ENCODE data around the gene OSGEP.

The OSGEP gene

DNA sequence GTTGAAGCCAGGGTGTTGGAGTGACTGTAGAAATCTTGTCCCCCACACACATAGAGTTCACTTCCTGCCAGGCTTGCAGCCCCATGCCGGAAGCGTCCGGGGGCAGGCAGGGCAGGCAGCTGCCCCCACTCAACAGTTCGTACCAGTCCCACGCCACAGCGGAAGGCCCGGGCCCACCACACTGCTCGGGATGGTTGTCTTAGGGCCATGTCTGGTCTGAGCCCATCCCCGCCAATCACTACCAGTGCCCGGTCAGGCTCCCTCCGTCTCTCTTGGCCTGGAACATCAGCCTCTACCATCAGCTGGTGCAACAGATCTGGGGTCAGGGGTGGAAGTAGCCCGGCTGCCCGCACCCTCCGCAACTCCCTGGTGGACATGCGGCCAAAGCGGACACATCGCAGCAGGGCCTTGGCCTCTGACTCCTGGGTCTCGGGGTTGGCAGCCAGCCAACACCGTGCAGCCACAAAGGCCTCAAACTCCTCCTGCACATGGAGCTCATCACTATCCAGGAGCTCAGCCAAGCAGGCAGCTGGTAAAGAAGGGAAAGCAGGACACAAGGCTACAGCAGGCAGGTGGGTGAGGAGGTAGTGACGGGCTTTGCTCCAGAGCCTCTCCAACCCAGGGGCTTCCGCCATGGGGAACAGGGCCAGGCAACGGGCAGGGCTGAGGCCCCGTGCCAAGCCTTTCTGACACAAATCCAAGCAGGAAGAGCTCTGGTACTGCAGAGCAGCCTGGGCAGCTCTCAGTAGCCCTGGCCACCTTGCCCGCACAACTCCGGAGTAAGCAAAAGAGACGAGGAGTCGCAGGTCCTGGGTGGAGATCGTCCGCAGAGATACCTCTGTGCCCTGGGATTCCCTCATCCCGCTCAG is 24.6 kb downstream of the OSGEP start:
- Mint-ChIP-seq H3K36me3 (peaks cover 0 to 5% of the 10 kb centered on the region in 2 donors), H3K4me3 (peak overlapping the region in 1 of 2 donors; percentile 58), H3K9me3 (peaks cover 3% of the 10 kb centered on the region in 2 donors), H3K27me3 (no peaks in the 10 kb centered on the region), H3K4me1 (peaks cover 43 to 52% of the 10 kb centered on the region in 2 donors), H3K27ac (peak overlapping the region; percentile 91)
- DNase-seq (no peak), ATAC-seq (replicated peaks) (no peak)

DNA sequence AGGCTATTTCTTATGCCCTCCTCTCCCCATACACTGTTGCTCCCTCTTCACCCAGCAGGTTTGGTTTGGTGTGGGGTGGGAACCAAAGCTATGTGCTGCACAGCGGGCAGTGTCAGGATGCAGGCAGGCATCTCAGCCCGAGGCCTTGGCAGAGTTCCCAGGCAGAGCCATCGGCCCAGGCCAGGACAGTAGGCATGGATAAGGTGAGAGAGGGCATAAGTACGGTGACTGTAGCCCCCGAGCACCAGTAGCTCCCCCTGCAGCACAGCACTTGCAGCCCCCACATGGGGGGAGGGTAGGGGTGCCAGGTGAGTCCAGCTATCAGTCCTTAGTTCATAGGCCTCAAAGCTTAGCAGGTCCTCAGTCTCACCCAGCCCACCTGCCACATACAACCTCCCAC is 25.8 kb downstream of the OSGEP start:
- ATAC-seq (replicated peaks), result peak in 1 of 2 donors; percentile 9
- Mint-ChIP-seq H3K9me3 (peaks cover 3% of the 10 kb centered on the region in 2 donors), H3K27me3 (no peaks in the 10 kb centered on the region), H3K27ac (peak overlapping the region; percentile 94), H3K4me1 (peaks cover 46 to 56% of the 10 kb centered on the region in 2 donors), H3K4me3 (peak overlapping the region; percentile 47 to 80), H3K36me3 (peaks cover 0 to 5% of the 10 kb centered on the region in 2 donors)
- no peak for DNase-seq

DNA sequence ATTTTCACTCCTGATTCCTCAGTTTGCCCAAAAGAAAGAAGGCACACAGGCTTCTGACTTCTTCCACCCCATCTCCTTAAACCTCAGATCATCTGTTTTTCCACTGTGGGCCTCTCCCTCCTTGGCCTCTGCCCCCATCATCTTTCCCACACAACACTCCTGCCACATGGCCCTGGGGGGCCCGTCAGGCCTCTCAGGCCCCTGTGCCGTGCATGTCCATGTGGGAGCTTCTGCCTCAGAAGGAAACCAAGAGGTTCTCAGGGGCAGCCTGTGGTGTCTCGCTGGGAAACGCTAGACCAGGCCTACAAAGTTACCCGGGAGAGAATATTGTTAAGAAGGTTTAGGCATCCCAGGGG is 26.6 kb downstream of the OSGEP start:
- peak; percentile 49 to 54 for ATAC-seq (replicated peaks)
- Mint-ChIP-seq H3K9me3 (peaks cover 3% of the 10 kb centered on the region in 2 donors), H3K4me3 (peak overlapping the region; percentile 47 to 80), H3K27me3 (no peaks in the 10 kb centered on the region), H3K4me1 (peaks cover 46 to 56% of the 10 kb centered on the region in 2 donors), H3K36me3 (peaks cover 0 to 5% of the 10 kb centered on the region in 2 donors), H3K27ac (peak overlapping the region; percentile 94)
- DNase-seq, result no peak

DNA sequence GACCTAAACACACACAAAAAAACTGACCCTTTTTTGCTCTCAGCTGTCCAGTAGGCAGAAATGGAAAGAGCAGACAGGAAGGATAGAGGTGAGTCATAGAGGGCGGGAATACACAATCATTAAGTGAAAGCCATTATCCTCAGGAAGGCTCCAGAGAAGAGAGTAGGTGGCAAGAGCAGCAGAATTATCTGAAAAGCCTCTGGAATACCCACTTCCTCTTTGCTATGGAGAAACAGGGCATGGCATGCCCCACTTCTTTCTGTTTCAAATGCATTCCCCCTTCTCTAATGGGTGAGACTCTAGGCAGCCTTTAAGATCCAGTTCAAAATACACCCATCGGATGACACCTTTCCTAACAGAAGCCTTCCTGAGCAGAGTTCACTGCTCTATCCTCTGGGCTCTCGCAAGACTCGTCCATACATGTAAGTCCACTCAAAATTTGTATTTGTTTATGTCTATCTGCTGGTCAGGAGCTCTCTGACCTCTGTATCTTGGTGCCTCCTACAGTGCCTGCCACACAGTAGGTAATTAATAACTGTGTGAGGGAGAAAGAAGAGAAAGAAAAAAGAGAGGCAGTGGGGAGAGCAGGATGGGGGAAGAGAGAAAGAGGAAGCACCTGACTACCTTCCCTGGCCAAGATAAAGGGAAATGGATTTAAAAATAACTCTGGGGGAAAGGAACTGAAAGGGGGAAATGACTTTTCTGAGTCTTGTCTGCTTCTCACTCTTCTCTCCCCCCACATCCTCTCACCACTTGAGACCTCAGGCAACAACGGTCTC is 27.2 kb downstream of the OSGEP start:
- DNase-seq, result peak; percentile 38
- Mint-ChIP-seq H3K9me3 (peaks cover 3% of the 10 kb centered on the region in 2 donors), H3K27ac (peak overlapping the region; percentile 94), H3K4me3 (peak overlapping the region; percentile 47 to 80), H3K27me3 (no peaks in the 10 kb centered on the region), H3K36me3 (peaks cover 0 to 5% of the 10 kb centered on the region in 2 donors), H3K4me1 (peaks cover 46 to 56% of the 10 kb centered on the region in 2 donors)
- peak; percentile 87 to 89 for ATAC-seq (replicated peaks)

DNA sequence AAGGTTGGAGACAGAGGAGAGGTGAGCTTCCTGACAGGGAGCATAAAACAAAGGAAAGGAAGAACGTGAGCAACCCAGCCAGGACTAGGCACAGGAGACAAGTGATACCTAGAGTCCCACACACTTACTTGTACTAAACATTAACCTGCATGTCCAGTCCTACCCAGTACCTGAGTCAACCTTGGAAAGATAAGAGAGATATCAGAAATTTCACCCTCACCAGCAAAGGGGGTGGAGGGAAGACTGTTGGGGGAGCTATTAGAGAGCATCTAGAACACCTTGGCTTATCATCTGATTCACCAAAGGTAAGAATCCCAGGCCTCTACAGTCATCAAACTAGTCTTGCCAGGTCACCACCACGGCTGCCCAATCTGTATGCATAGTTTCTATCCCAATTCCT is 29.8 kb downstream of the OSGEP start:
- no peak for DNase-seq
- H3K4me3 Mint-ChIP-seq, result no peak overlapping the region

DNA sequence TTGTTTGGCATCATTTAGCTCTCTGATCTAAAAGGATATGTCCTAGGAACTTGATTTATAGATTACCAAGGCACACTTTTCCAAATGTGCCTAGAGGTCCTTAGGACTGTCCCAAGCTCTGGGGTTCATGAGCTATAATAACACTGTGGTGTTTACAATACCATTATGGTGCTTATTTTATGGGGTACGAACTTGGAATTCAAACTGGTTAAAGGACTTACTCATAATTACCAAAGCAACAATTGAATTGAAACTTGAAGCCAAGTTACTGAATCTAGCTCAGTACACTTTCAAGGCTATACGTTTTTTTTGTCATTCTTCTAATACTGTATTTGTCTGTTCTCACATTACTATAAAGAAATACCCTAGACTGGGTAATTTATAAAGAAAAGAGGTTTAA is 31.7 kb downstream of the OSGEP start:
- no peaks in the 10 kb centered on the region for H3K36me3 Mint-ChIP-seq
- ATAC-seq (replicated peaks) (no peak), DNase-seq (no peak)
- H3K27me3 Mint-ChIP-seq, result no peaks in the 10 kb centered on the region
- no peak overlapping the region for H3K27ac Mint-ChIP-seq
- no peak overlapping the region for H3K4me3 Mint-ChIP-seq
- no peaks in the 10 kb centered on the region for H3K9me3 Mint-ChIP-seq
- H3K4me1 Mint-ChIP-seq, result peaks cover 27 to 41% of the 10 kb centered on the region in 2 donors

More for the DNA sequence above, 29.8 kb downstream of the OSGEP start:
- peaks cover 39 to 44% of the 10 kb centered on the region in 2 donors for H3K4me1 Mint-ChIP-seq
- H3K9me3 Mint-ChIP-seq, result peaks cover 3% of the 10 kb centered on the region in 2 donors
- no peak overlapping the region for H3K27ac Mint-ChIP-seq
- H3K36me3 Mint-ChIP-seq, result peaks cover 0 to 1% of the 10 kb centered on the region in 2 donors
- no peaks in the 10 kb centered on the region for H3K27me3 Mint-ChIP-seq
- no peak for ATAC-seq (replicated peaks)

DNA sequence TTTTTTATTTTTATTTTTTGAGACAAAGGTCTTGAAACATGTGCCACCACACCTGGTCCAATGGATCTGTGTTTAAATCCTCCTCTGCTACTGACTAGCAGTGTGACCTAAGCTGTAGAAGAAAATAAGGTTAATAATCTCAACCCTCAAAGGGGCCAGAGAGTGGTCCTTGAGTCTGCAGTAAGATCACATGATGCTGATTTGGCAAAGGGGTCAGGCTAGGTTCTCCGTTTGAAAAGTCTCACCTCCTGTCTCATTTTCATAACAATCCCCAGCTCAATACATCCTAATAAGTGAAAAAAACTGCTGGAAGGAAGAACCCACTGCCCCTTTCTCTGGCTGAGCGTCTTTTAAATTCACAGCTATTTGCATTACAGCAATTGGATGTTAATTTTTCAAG is 33.3 kb downstream of the OSGEP start:
- H3K27me3 Mint-ChIP-seq, result no peaks in the 10 kb centered on the region
- DNase-seq (no peak), ATAC-seq (replicated peaks) (no peak)
- H3K9me3 Mint-ChIP-seq, result no peaks in the 10 kb centered on the region
- H3K27ac Mint-ChIP-seq, result no peak overlapping the region
- H3K4me3 Mint-ChIP-seq, result no peak overlapping the region
- H3K36me3 Mint-ChIP-seq, result no peaks in the 10 kb centered on the region
- peaks cover 19 to 33% of the 10 kb centered on the region in 2 donors for H3K4me1 Mint-ChIP-seq

DNA sequence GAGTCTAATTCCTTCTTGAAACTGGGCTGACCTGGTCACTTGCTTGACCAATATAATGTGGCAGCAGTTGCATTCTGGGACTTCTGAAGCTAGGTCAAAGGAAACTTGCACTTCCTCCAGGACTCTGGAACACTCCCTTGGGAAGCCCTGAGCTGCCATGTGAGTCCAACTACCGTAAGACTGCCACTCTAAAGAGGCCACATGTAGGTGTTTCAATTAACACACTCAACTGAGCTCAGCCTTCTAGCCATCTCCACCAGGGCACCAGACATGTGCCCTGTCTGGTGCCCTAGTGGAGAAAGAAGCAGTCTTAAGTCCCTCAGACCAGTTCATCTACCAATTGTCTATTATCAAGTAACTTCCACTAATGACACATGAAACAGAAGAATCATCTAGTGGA is 35.2 kb downstream of the OSGEP start:
- Mint-ChIP-seq H3K4me3 (no peak overlapping the region), H3K27ac (peak overlapping the region; percentile 51), H3K4me1 (peaks cover 15 to 32% of the 10 kb centered on the region in 2 donors), H3K27me3 (no peaks in the 10 kb centered on the region), H3K36me3 (no peaks in the 10 kb centered on the region), H3K9me3 (no peaks in the 10 kb centered on the region)
- no peak for DNase-seq
- ATAC-seq (replicated peaks), result peak; percentile 49 to 64

DNA sequence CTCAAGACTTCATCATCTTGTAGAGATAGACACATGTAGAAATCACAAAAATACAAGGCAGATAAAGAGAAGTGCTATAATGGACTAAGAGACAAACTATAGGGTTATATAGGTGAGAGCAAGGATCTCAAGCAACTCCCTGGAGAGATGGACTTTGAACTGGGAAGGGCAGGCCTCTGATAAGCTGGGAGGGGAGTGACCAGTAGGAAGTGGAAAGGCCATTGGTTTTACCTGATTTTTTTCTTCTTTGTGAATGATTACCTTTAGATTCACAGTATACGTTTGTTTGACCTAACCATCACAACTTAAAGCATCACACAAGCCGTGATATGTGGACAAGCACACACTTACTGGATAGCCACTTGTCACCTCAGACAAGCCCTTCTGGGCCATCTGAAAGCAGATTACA is 36.1 kb downstream of the OSGEP start:
- DNase-seq (no peak), ATAC-seq (replicated peaks) (no peak)
- Mint-ChIP-seq H3K27ac (no peak overlapping the region), H3K4me3 (no peak overlapping the region), H3K27me3 (no peaks in the 10 kb centered on the region), H3K36me3 (no peaks in the 10 kb centered on the region), H3K4me1 (peaks cover 16 to 40% of the 10 kb centered on the region in 2 donors), H3K9me3 (no peaks in the 10 kb centered on the region)

DNA sequence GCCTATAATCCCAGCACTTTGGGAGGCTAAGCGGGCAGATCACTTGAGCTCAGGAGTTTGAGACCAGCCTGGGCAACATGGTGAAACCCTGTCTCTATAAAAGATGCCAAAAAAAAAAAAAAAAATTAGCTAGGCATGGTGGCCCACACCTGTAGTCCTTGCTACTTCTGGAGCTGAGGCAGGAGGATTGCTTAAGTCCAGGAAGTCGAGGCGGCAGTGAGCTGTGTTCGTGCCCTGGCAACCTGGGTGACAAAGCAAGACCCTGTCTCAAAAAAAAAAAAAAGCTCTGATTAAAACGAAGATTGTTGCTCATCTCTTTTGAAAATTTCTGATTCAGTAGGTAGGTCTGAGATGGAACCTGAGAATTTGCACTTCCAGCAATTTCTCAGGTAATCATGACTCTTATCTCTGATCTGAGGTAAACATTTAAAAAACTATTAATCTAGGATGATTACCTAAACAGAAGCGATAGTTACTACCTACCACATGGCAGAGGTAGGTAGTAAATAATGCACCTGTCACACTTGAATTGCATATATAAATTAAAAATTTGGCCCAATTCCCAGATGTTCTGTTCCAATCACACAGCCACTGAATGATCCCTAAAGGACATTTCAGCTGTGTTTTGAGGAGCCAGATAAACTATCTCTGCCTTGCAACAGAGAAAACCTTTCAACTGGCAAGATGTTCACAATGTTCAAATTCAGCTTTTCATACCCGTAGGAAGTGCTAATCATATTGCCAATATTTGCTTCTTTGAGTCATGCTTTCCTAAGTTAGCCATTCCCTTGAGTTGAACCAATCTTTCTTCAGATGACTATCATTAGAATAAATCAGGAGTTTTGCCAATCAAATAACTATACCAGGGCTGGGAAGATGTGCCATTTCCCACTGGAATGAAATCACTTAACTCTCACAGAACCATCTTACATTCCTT is 37.1 kb downstream of the OSGEP start:
- Mint-ChIP-seq H3K9me3 (no peaks in the 10 kb centered on the region), H3K4me1 (peaks cover 16 to 40% of the 10 kb centered on the region in 2 donors), H3K4me3 (no peak overlapping the region), H3K27me3 (no peaks in the 10 kb centered on the region), H3K27ac (no peak overlapping the region), H3K36me3 (no peaks in the 10 kb centered on the region)
- DNase-seq, result no peak
- ATAC-seq (replicated peaks), result no peak

DNA sequence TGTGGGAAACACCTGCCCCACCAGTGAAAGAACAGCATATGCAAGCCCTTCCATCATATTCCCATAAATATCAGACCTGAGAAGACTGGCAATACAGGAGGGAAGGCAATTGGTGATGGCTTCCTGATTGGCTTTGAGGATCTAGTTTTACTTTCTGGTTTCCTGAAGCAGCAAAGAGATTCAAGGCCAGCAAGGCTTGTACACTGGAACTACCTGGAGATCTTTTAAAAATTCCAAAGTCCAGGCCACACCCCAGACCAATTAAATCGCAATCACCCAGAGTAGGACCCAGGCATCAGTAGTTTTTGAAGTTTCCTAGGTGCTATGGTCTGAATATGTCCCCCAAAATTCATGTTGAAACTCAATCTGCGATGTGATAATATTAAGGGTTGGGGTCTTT is 38.4 kb downstream of the OSGEP start:
- peaks cover 0 to 2% of the 10 kb centered on the region in 2 donors for H3K36me3 Mint-ChIP-seq
- peaks cover 21 to 51% of the 10 kb centered on the region in 2 donors for H3K4me1 Mint-ChIP-seq
- H3K4me3 Mint-ChIP-seq, result no peak overlapping the region
- DNase-seq (no peak), ATAC-seq (replicated peaks) (no peak)
- peak overlapping the region; percentile 20 for H3K27ac Mint-ChIP-seq
- H3K9me3 Mint-ChIP-seq, result no peaks in the 10 kb centered on the region
- no peaks in the 10 kb centered on the region for H3K27me3 Mint-ChIP-seq

DNA sequence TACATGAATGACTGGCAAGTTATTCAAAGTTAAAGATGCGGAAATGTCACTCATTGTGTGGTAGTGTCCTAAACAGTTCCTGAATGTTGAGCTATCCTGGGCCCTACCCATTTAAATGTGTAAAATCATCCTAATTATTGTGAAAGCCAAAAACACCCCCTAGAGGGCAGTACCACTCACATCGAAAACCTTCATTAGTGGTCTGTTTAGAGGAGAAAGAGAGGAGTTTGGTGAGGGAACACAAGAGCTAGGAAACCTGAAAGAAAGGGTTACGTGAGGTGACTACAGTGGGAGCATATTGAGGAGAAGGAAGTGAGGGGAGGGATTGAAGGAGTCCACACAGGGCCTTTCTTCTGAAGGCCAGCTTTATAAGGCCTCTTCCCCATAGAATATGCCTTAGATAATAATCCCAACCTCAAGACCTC is 38.8 kb downstream of the OSGEP start:
- DNase-seq (peak; percentile 34), ATAC-seq (replicated peaks) (peak; percentile 47 to 56)
- peaks cover 0 to 6% of the 10 kb centered on the region in 2 donors for H3K36me3 Mint-ChIP-seq
- no peaks in the 10 kb centered on the region for H3K27me3 Mint-ChIP-seq
- peak overlapping the region; percentile 20 for H3K27ac Mint-ChIP-seq
- H3K9me3 Mint-ChIP-seq, result no peaks in the 10 kb centered on the region
- peak overlapping the region in 1 of 2 donors; percentile 5 for H3K4me3 Mint-ChIP-seq
- H3K4me1 Mint-ChIP-seq, result peaks cover 24 to 55% of the 10 kb centered on the region in 2 donors

DNA sequence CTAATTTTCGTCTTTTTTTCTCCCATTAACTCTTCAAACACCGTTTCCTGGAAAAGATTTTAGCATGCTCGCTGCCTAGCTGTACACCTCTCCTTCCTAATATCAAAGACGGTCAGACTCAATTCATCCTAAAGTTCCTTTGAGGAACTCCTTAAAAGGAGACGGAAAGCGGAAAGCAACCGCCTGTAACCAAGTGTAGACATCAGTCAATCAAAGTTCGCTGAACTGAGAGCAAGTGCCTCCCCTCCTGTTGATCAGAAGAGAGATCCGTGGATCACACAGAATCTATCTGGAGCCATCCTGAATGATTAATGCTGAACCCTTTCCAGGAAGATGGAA is 40.9 kb downstream of the OSGEP start:
- peaks cover 6 to 16% of the 10 kb centered on the region in 2 donors for H3K36me3 Mint-ChIP-seq
- H3K27ac Mint-ChIP-seq, result peak overlapping the region; percentile 98
- H3K4me3 Mint-ChIP-seq, result peak overlapping the region; percentile 96 to 97
- H3K4me1 Mint-ChIP-seq, result peaks cover 28 to 57% of the 10 kb centered on the region in 2 donors
- ATAC-seq (replicated peaks) (peak; percentile 52 to 56), DNase-seq (no peak)
- H3K27me3 Mint-ChIP-seq, result no peaks in the 10 kb centered on the region
- H3K9me3 Mint-ChIP-seq, result no peaks in the 10 kb centered on the region

Data from stimulated activated naive B cell treated with anti-CD40 and anti-IgM and Interleukin-4, amounts not matched to agents 10 μg/mL and 1 μg/mL and 100 μg/mL, for 72 hours (primary cell).